SH-SY5Y (cell line): Measurements from ENCODE around the gene ROBO1.

Experiments
- GATA2 ChIP-seq: IDR thresholded peaks from 2 replicates; pipeline ENCODE4 v1.6.1; 2011; ENCODE audit warnings: mild to moderate bottlenecking, low read depth, low read length
- GATA3 ChIP-seq: IDR thresholded peaks from 2 replicates; pipeline ENCODE4 v1.6.1; 2011; ENCODE audit warnings: low read depth, mild to moderate bottlenecking, low read length, moderate library complexity

- no peak for TF ChIP-seq GATA2
- TF ChIP-seq GATA3, result no peak
Measured at GRCh38 chr3:78606756-78607155, 1161.0 kb downstream of the ROBO1 start.
